HEK293T (cell line): ENCODE data around the gene UMAD1.

Experiments used
- ARNT ChIP-seq: fragments of 450-650 bp; IDR thresholded peaks from 2 replicates; pipeline ENCODE4 v1.6.1; 2017; ENCODE audit warnings: mild to moderate bottlenecking
- BHLHE40 ChIP-seq: fragments of 450-650 bp; IDR thresholded peaks from 2 replicates; pipeline ENCODE4 v1.6.1; 2016; ENCODE audit warnings: mild to moderate bottlenecking, moderate library complexity, borderline replicate concordance
- ELF4 ChIP-seq: fragments of 450-650 bp; IDR thresholded peaks from 2 replicates; pipeline ENCODE4 v1.6.1; 2017; ENCODE audit warnings: antibody characterized with exemption
- FOXA1 ChIP-seq: fragments of 450-650 bp; IDR thresholded peaks from 2 replicates; pipeline ENCODE4 v1.6.1; 2016; ENCODE audit warnings: mild to moderate bottlenecking
- FOXK2 ChIP-seq: fragments of 450-650 bp; IDR thresholded peaks from 2 replicates; pipeline ENCODE4 v1.6.1; 2016; ENCODE audit warnings: mild to moderate bottlenecking
- FOXM1 ChIP-seq: fragments of 450-650 bp; IDR thresholded peaks from 2 replicates; pipeline ENCODE4 v1.6.1; 2017; ENCODE audit warnings: mild to moderate bottlenecking, borderline replicate concordance
- HDGF ChIP-seq: fragments of 450-650 bp; IDR thresholded peaks from 2 replicates; pipeline ENCODE4 v1.6.1; 2017; ENCODE audit warnings: antibody characterized with exemption, borderline replicate concordance
- LEF1 ChIP-seq: fragments of 450-650 bp; IDR thresholded peaks from 2 replicates; pipeline ENCODE4 v1.6.1; 2017; ENCODE audit warnings: mild to moderate bottlenecking, borderline replicate concordance
- NFRKB ChIP-seq: fragments of 450-650 bp; IDR thresholded peaks from 2 replicates; pipeline ENCODE4 v1.6.1; 2016; ENCODE audit warnings: mild to moderate bottlenecking, moderate library complexity
- PKNOX1 ChIP-seq: fragments of 450-650 bp; IDR thresholded peaks from 2 replicates; pipeline ENCODE4 v1.6.1; 2016
- SP1 ChIP-seq: fragments of 450-650 bp; IDR thresholded peaks from 2 replicates; pipeline ENCODE4 v1.6.1; 2017
- SUZ12 ChIP-seq: fragments of 450-650 bp; IDR thresholded peaks from 2 replicates; pipeline ENCODE4 v1.6.1; 2016; ENCODE audit warnings: mild to moderate bottlenecking
- ZNF384 ChIP-seq: fragments of 450-650 bp; IDR thresholded peaks from 2 replicates; pipeline ENCODE4 v1.6.1; 2016

GRCh38 chr7:7757576-7757975 is 117.0 kb downstream of the UMAD1 start:
- no peak for TF ChIP-seq NFRKB
- no peak for TF ChIP-seq ZNF384
- no peak for TF ChIP-seq FOXA1
- no peak for TF ChIP-seq ARNT
- TF ChIP-seq SP1: no peak
- no peak for TF ChIP-seq FOXM1
- no peak for TF ChIP-seq LEF1
- TF ChIP-seq FOXK2: no peak
- no peak for TF ChIP-seq PKNOX1
- TF ChIP-seq ELF4: no peak
- TF ChIP-seq HDGF: no peak
- TF ChIP-seq SUZ12: no peak
- TF ChIP-seq BHLHE40: no peak
